ENCODE measurements around the gene CLDN5.

DNA sequence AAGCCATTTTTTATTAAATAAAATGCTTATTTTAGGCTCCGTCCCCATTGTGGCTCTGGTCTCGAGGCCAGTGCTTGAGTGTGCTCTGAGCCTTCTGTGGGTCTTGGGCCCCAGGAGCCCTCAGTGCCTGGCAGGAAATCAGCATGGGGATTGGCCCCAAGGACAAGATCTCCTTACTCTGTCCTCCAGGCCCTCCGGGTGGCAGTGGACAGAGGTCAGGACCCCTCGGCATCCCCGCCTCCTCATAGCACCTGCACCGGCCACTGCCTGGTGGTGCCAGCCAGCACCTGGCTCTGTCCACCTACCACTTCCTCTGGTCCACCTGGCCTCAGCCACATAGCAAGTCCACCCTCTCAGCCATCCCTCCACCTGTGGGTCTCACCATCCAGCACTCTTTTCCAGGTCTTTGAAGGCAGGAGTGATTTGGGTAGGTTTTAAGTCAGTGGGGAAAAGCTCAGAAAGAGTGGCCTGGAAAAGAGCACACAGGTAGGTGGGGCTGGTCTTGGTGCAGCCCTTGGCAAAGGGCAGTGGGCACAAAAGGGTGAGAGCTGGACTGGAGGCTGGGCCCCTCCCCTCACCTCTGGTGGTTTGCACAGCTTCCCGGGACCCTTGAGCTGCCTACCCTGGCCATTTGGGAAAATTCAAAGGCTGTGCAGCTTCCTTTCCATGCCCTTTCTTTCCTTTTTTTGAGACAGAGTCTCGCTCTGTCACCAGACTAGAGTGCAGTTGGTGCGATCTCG is 3.5 kb downstream of the CLDN5 start:
- TF ChIP-seq, protein P1, sequence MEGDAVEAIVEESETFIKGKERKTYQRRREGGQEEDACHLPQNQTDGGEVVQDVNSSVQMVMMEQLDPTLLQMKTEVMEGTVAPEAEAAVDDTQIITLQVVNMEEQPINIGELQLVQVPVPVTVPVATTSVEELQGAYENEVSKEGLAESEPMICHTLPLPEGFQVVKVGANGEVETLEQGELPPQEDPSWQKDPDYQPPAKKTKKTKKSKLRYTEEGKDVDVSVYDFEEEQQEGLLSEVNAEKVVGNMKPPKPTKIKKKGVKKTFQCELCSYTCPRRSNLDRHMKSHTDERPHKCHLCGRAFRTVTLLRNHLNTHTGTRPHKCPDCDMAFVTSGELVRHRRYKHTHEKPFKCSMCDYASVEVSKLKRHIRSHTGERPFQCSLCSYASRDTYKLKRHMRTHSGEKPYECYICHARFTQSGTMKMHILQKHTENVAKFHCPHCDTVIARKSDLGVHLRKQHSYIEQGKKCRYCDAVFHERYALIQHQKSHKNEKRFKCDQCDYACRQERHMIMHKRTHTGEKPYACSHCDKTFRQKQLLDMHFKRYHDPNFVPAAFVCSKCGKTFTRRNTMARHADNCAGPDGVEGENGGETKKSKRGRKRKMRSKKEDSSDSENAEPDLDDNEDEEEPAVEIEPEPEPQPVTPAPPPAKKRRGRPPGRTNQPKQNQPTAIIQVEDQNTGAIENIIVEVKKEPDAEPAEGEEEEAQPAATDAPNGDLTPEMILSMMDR (conservative IDR thresholded peaks at IDR 0.05; ENCODE audit: low read depth in 2 of 2) = no peak
- TF ChIP-seq, protein P2, sequence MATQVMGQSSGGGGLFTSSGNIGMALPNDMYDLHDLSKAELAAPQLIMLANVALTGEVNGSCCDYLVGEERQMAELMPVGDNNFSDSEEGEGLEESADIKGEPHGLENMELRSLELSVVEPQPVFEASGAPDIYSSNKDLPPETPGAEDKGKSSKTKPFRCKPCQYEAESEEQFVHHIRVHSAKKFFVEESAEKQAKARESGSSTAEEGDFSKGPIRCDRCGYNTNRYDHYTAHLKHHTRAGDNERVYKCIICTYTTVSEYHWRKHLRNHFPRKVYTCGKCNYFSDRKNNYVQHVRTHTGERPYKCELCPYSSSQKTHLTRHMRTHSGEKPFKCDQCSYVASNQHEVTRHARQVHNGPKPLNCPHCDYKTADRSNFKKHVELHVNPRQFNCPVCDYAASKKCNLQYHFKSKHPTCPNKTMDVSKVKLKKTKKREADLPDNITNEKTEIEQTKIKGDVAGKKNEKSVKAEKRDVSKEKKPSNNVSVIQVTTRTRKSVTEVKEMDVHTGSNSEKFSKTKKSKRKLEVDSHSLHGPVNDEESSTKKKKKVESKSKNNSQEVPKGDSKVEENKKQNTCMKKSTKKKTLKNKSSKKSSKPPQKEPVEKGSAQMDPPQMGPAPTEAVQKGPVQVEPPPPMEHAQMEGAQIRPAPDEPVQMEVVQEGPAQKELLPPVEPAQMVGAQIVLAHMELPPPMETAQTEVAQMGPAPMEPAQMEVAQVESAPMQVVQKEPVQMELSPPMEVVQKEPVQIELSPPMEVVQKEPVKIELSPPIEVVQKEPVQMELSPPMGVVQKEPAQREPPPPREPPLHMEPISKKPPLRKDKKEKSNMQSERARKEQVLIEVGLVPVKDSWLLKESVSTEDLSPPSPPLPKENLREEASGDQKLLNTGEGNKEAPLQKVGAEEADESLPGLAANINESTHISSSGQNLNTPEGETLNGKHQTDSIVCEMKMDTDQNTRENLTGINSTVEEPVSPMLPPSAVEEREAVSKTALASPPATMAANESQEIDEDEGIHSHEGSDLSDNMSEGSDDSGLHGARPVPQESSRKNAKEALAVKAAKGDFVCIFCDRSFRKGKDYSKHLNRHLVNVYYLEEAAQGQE (IDR thresholded peaks at IDR 0.05; ENCODE audit: unreplicated experiment) = no peak
- TF ChIP-seq JUNB (IDR thresholded peaks at IDR 0.05; ENCODE audit: unreplicated experiment) (no peak), EZH2phosphoT487 (IDR thresholded peaks at IDR 0.05; ENCODE audit: unreplicated experiment) (no peak), CREB1 (CRISPR knock-in tag; IDR thresholded peaks at IDR 0.05; ENCODE audit: low read depth) (no peak)
